Measurements from ENCODE around the gene OTUD5. TPM values are rescaled to one million over a fixed set of nuclear protein-coding genes. Genes with fewer than 3 reads are reported as not detected.

Gene OTUD5
- total RNA-seq, 1 experiment from 2014 or later, result 62.5 TPM

GRCh38 chrX:48905090-48905790 is 52.2 kb downstream of the OTUD5 start:
- peaks cover 3% of the 10 kb centered on the region for H4K20me1 ChIP-seq (ENCODE audit: control insufficient read depth, insufficient read depth, insufficient read length)
- H4K91ac ChIP-seq (ENCODE audit: insufficient read length, low read depth, low read length), result no peak overlapping the region
- H3K4me1 Mint-ChIP-seq, result peaks cover 4 to 5% of the 10 kb centered on the region in 2 experiments; a peak in 3 of 4 replicates
- no peaks in the 10 kb centered on the region for H3K79me1 ChIP-seq (ENCODE audit: insufficient read depth, low read depth, low read length, poor library complexity, severe bottlenecking)
- no peak overlapping the region for H2AFZ ChIP-seq (ENCODE audit: low read length)
- no peaks in the 10 kb centered on the region for H3K9me3 ChIP-seq (ENCODE audit: control insufficient read depth, low read depth, low read length)
- H3K9me3 Mint-ChIP-seq, result peaks cover 69 to 70% of the 10 kb centered on the region in 2 experiments
- no peak overlapping the region for H3K27ac ChIP-seq (ENCODE audit: insufficient read length, low read depth, low read length)
- no peak overlapping the region for H3K27ac Mint-ChIP-seq
- no peak overlapping the region for H4K8ac ChIP-seq (replicated peaks; ENCODE audit: insufficient read length, low read depth, low read length)
- no peaks in the 10 kb centered on the region for H3K4me1 ChIP-seq (ENCODE audit: insufficient read depth, low read length)
- no peak overlapping the region for H3K56ac ChIP-seq (ENCODE audit: insufficient read length, low read depth, low read length)
- H3K23me2 ChIP-seq (ENCODE audit: insufficient read length, low read depth, low read length, poor library complexity, severe bottlenecking), result no peaks in the 10 kb centered on the region
- DNase-seq, result no peak
- H3K27me3 ChIP-seq (ENCODE audit: insufficient read depth, low read length), result no peaks in the 10 kb centered on the region
- H3K4ac ChIP-seq (ENCODE audit: low read depth, low read length), result no peak overlapping the region
- H3K9ac ChIP-seq (ENCODE audit: extremely low read depth, insufficient read length, low read length), result no peak overlapping the region
- H4K5ac ChIP-seq (ENCODE audit: insufficient read length, low read depth, low read length), result no peak overlapping the region
- no peak overlapping the region for H2BK120ac ChIP-seq (ENCODE audit: low read depth, low read length, poor library complexity, severe bottlenecking)
- no peak overlapping the region; a peak in 1 of 5 replicates for H3K4me3 Mint-ChIP-seq
- no peak overlapping the region for H3T11ph ChIP-seq (ENCODE audit: low read length)
- H2BK12ac ChIP-seq (ENCODE audit: insufficient read length, low read depth, low read length), result no peak overlapping the region
- no CpG with 5 or more reads among the region's 20 CpGs for WGBS (ENCODE audit: extremely low coverage, insufficient read length, low lambda C conversion rate)
- no peak overlapping the region for H2AK5ac ChIP-seq (ENCODE audit: insufficient read length, low read length)
- no peaks in the 10 kb centered on the region for H3K79me2 ChIP-seq (ENCODE audit: insufficient read depth, low read length)
- no peak overlapping the region for H2BK5ac ChIP-seq (ENCODE audit: insufficient read length, low read length)
- no peak overlapping the region for H3K4me2 ChIP-seq (ENCODE audit: insufficient read depth, insufficient read length, low read length)
- H3K18ac ChIP-seq (ENCODE audit: insufficient read length, low read depth, low read length), result no peak overlapping the region
- no peak for TF ChIP-seq CTCF (conservative IDR thresholded peaks at IDR 0.05)
- H3K14ac ChIP-seq (ENCODE audit: insufficient read depth, low read length), result no peak overlapping the region; the same call in 1 of the 2 replicates
- H3K27me3 Mint-ChIP-seq (ENCODE audit: low read depth), result no peaks in the 10 kb centered on the region; the same call in none of the 2 replicates
- H2BK15ac ChIP-seq (ENCODE audit: low read depth, low read length), result no peak overlapping the region
- H2BK20ac ChIP-seq (ENCODE audit: low read depth, low read length, poor library complexity, severe bottlenecking), result no peak overlapping the region
- H3K23ac ChIP-seq (ENCODE audit: insufficient read length, low read depth, low read length), result no peak overlapping the region
- peaks cover 21 to 57% (median 50%) of the 10 kb centered on the region in 3 experiments for H3K36me3 Mint-ChIP-seq (ENCODE audit: insufficient read depth in 1 of 3, low read depth in 3 of 3)
